ENCODE results near the gene TRAPPC2.
"Not testable (repeated sequence)": the region's sequence is repeated elsewhere in the genome, so short reads cannot be mapped to it uniquely, and the experiment has no call there.

DNA sequence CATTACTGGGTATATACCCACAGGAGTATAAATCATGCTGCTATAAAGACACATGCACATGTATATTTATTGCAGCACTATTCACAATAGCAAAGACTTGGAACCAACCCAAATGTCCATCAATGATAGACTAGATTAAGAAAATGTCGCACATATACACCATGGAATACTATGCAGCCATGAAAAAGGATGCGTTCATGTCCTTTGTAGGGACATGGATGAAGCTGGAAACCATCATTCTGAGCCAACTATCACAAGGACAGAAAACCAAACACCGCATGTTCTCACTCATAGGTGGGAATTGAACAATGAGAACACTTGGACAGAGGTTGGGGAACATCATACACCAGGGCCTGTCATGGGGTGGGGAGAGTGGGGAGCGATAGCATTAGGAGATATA, 54.7 kb downstream of the TRAPPC2 start:
- not testable (repeated sequence) for TF ChIP-seq POLR2AphosphoS5 (IDR thresholded peaks at IDR 0.05; ENCODE audit: low read depth, low read length); RAD21 (IDR thresholded peaks at IDR 0.05; ENCODE audit: low read length); JUND (IDR thresholded peaks at IDR 0.05); GATA2 (CRISPR knock-in tag; IDR thresholded peaks at IDR 0.05)
- TF ChIP-seq, protein P1, sequence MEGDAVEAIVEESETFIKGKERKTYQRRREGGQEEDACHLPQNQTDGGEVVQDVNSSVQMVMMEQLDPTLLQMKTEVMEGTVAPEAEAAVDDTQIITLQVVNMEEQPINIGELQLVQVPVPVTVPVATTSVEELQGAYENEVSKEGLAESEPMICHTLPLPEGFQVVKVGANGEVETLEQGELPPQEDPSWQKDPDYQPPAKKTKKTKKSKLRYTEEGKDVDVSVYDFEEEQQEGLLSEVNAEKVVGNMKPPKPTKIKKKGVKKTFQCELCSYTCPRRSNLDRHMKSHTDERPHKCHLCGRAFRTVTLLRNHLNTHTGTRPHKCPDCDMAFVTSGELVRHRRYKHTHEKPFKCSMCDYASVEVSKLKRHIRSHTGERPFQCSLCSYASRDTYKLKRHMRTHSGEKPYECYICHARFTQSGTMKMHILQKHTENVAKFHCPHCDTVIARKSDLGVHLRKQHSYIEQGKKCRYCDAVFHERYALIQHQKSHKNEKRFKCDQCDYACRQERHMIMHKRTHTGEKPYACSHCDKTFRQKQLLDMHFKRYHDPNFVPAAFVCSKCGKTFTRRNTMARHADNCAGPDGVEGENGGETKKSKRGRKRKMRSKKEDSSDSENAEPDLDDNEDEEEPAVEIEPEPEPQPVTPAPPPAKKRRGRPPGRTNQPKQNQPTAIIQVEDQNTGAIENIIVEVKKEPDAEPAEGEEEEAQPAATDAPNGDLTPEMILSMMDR (IDR thresholded peaks at IDR 0.05) = not testable (repeated sequence)
- TF ChIP-seq, protein P2, sequence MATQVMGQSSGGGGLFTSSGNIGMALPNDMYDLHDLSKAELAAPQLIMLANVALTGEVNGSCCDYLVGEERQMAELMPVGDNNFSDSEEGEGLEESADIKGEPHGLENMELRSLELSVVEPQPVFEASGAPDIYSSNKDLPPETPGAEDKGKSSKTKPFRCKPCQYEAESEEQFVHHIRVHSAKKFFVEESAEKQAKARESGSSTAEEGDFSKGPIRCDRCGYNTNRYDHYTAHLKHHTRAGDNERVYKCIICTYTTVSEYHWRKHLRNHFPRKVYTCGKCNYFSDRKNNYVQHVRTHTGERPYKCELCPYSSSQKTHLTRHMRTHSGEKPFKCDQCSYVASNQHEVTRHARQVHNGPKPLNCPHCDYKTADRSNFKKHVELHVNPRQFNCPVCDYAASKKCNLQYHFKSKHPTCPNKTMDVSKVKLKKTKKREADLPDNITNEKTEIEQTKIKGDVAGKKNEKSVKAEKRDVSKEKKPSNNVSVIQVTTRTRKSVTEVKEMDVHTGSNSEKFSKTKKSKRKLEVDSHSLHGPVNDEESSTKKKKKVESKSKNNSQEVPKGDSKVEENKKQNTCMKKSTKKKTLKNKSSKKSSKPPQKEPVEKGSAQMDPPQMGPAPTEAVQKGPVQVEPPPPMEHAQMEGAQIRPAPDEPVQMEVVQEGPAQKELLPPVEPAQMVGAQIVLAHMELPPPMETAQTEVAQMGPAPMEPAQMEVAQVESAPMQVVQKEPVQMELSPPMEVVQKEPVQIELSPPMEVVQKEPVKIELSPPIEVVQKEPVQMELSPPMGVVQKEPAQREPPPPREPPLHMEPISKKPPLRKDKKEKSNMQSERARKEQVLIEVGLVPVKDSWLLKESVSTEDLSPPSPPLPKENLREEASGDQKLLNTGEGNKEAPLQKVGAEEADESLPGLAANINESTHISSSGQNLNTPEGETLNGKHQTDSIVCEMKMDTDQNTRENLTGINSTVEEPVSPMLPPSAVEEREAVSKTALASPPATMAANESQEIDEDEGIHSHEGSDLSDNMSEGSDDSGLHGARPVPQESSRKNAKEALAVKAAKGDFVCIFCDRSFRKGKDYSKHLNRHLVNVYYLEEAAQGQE (IDR thresholded peaks at IDR 0.05; ENCODE audit: low read depth, low read length) = not testable (repeated sequence)
